Right lobe of liver (tissue), 6 donors: ENCODE data around the gene TAF1A. TPM values are rescaled to one million over a fixed set of nuclear protein-coding genes. Genes with fewer than 3 reads are reported as not detected.
A peak's percentile ranks its signal among the peaks of the same experiment; 100 is the strongest.

Source experiments
- ATAC-seq, 4 donors: fragments of 200-7000 bp; cut with Tn5 transposase; one replicate each; pipeline ENCODE4 v1.9.1; 2020; ENCODE audit warnings: mild to moderate bottlenecking in 4 of 4, moderate library complexity in 4 of 4
- DNase-seq, 3 donors: peaks; one replicate each; pipeline ENCODE4 v3.0.0-alpha.2; 2020
- H3K27ac ChIP-seq, 3 donors: fragments of 200-600 bp; one replicate each; pipeline ENCODE4 v1.8.0; 2022
- H3K27me3 ChIP-seq, 2 donors: fragments of 200-600 bp; one replicate each; pipeline ENCODE4 v1.8.0; 2022
- H3K36me3 ChIP-seq, 4 donors: fragments of 200-600 bp; sonication (generic) in 1 of 4; one replicate each; pipeline versions ENCODE4 v1.5.1 to v1.8.0; 2017 to 2022; ENCODE audit warnings: control low read depth in 1 of 4
- H3K4me1 ChIP-seq, 4 donors: fragments of 200-600 bp; sonication (generic) in 1 of 4; one replicate each; pipeline versions ENCODE4 v1.5.1 to v1.8.0; 2017 to 2022; ENCODE audit warnings: control low read depth in 1 of 4
- H3K4me3 ChIP-seq, 3 donors: fragments of 200-600 bp; one replicate each; pipeline ENCODE4 v1.8.0; 2022
- H3K9me3 ChIP-seq, 4 donors: fragments of 200-600 bp; sonication (generic) in 1 of 4; one replicate each; pipeline versions ENCODE4 v1.5.1 to v1.8.0; 2017 to 2022; ENCODE audit warnings: control low read depth in 1 of 4
- CTCF ChIP-seq, 4 donors: fragments of 200-600 bp in 3 of 4; fragments of 450-650 bp in 1 of 4; IDR thresholded peaks; one replicate each; pipeline versions ENCODE4 v1.5.1 to v1.8.0; 2016 to 2022; ENCODE audit warnings: antibody characterized with exemption in 4 of 4, mild to moderate bottlenecking in 2 of 4
- POLR2A ChIP-seq: fragments of 450-650 bp; IDR thresholded peaks from one replicate; pipeline ENCODE4 v1.6.1; 2017; ENCODE audit warnings: antibody characterized with exemption, mild to moderate bottlenecking
- WGBS: methylation state at CpG from one replicate; pipeline ENCODE4 v1.1.6; 2018; ENCODE audit warnings: low coverage, low lambda C conversion rate; ENCODE audit not compliant: insufficient coverage; ENCODE audit errors: missing lambda C conversion rate; 5-methylcytosine and 5-hydroxymethylcytosine counted together
- intact Hi-C, 2 donors: fragments of 100-400 bp; cut with DNase I; formaldehyde crosslinking; loops; one replicate each; pipeline versions ENCODE4 v1.11.2 to v1.14.1; 2022
- total RNA-seq, 6 experiments: library from RNA; depleted of rRNA in 2 of 6; stranded (reverse); fragments of >200 nt in 2 of 6; fragmentation: NEBNext Ultra II Directional in 3 of 6; extraction: Animal tissue kit (Norgen Biotek cat#: 25700) in 3 of 6; gene quantifications; one replicate each; pipeline versions ENCODE4 v1.1.0 to v1.2.4, GENCODE V29; 2016 to 2023
- donor health status: DM: no; HTN: yes; CAD: no.
- donor health status: DM: no; HTN: no; CAD: no.
- donor health status: DM: no; HTN: no; CAD: no.
- donor health status: DM: no; HTN: yes; CAD: no.
- donor health status: DM: no; HTN: yes; CAD: no.

The TAF1A gene
- total RNA-seq, 6 experiments from 2014 or later = 2.1 to 7.5 (median 2.5) TPM

DNA sequence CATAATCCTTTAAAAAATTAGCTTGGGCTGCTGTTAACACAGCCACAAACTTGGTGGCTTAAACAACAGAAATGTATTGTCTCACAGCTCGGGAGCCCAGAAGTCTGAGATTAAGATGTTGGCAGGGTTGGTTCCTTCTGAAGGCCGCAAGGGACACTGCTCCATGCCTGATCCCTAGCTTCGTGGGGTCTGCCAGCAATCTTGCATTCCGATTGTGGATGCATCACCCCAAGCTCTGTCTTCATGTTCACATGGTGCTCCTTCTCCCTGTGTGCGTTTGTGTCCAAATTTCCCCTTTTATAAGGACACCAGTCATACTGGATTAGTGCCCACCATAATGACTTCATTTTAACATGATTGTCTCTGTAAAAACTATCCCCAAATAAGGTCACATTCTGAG, 36.9 kb downstream of the TAF1A start:
- intact Hi-C loops = no loop called here
- TF ChIP-seq CTCF (IDR thresholded peaks at IDR 0.05) (no peak), POLR2A (no peak)
- no peak overlapping the region for H3K27ac ChIP-seq
- H3K36me3 ChIP-seq = no peaks in the 10 kb centered on the region
- H3K4me3 ChIP-seq = no peak overlapping the region
- WGBS = 70% methylated on average over 3 of the region's 5 CpGs
- no peaks in the 10 kb centered on the region for H3K9me3 ChIP-seq
- ATAC-seq = no peak
- DNase-seq = no peak
- peaks cover 0 to 24% (median 9%) of the 10 kb centered on the region in 4 donors for H3K4me1 ChIP-seq
- no peaks in the 10 kb centered on the region for H3K27me3 ChIP-seq

DNA sequence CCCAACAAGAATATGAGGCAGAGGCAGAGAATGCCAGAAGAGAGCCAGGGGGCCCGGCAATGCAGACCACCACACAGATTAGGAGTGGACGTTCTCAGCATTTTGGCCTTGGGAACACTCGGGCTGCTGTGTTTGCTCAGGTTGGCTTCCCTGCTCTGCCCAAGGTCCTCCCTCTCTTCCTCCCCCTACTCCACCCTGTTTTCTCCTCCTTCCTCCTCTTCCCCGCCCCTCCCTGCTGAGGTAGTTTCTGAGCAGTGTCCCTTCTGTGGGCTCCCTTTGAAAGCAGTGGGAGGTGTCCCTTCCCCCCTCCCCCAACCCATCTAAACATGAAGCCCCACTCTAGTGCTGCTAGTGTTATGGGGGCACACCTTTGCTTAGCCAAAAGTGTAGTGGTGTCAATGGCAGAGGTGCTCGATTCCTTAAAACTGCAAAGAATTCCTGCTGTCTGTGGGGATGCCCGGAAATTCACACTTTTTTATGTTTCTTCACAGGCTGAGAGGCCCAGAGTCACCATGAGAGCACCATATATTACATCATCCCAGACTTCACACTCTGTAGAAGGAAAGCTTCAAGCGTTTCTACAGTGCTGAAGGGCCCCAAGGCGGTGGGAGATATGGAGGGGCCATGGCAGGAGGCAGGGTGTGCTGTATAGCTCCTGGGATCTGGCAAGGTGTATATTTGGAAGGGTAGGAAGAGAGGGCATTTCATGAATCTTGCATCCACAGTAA, 41.6 kb downstream of the TAF1A start, which contains the start of gene HHIPL2:
Gene HHIPL2, minus strand, starts transcription at position 161 of the 728 bp plus-strand sequence. Its CDS starts 60 bp downstream, at position 101.
- no peak for ATAC-seq
- WGBS = 69% methylated on average over 6 of the region's 8 CpGs

GRCh38 chr1:222547260-222547614, 42.5 kb downstream of the TAF1A start:
- no peak for DNase-seq
- no peaks in the 10 kb centered on the region for H3K4me1 ChIP-seq
- TF ChIP-seq CTCF (IDR thresholded peaks at IDR 0.05) = no peak
- TF ChIP-seq POLR2A = no peak
- 29% methylated on average over 1 of the region's 8 CpGs for WGBS
- no peaks in the 10 kb centered on the region for H3K36me3 ChIP-seq
- no peak for ATAC-seq
- no peaks in the 10 kb centered on the region for H3K9me3 ChIP-seq
- no peak overlapping the region for H3K27ac ChIP-seq
- H3K27me3 ChIP-seq = no peaks in the 10 kb centered on the region
- intact Hi-C loops = no loop called here
- no peak overlapping the region for H3K4me3 ChIP-seq

More for the DNA sequence above, 41.6 kb downstream of the TAF1A start, which contains the start of gene HHIPL2:
- TF ChIP-seq POLR2A (no peak), CTCF (IDR thresholded peaks at IDR 0.05) (no peak)
- Histone ChIP-seq H3K9me3 (no peaks in the 10 kb centered on the region), H3K27ac (no peak within 1 kb of the TSS), H3K36me3 (no peaks in the 10 kb centered on the region), H3K27me3 (no peaks in the 10 kb centered on the region), H3K4me3 (no peak within 1 kb of the TSS), H3K4me1 (no peaks in the 10 kb centered on the region)
- no peak for DNase-seq
- intact Hi-C loops = no loop called here

DNA sequence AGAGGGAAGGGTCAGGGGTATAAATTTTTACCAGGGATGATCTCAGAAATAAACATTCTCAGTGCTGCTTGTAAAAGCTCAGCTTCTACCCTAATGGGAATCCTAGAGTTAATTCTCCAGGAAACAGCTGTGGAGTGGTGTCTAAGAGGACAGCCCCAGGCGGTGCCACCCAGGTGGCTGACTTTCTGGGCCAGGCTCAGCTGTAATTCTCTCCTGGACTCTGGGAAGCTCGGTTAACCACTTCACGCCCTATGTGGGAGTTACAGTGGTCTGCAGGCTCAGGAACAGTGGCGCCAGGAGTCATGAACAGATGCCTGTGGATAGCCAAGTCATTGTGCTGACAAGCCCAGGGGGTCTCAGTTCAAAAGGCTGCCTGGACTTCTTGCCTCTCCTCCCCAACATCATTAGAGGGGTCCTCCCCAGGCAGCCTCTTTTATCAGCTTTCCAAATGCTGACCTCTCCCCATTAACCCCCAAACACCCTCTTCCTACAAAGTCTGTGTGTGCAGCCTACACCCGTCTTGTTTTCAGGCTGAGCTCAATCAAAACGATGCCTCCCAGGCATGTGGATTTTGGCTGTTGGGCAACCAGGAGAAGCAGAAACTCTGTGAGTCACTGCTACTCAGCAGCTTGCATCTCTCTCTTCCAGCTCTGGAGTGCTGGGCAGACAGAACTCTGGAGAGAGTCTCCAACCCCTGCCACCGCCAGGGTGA, 43.0 kb downstream of the TAF1A start:
- Histone ChIP-seq H3K27ac (no peak overlapping the region), H3K9me3 (no peaks in the 10 kb centered on the region), H3K4me3 (no peak overlapping the region), H3K27me3 (no peaks in the 10 kb centered on the region), H3K4me1 (no peaks in the 10 kb centered on the region), H3K36me3 (no peaks in the 10 kb centered on the region)
- 36% methylated on average over 3 of the region's 7 CpGs for WGBS
- intact Hi-C loops = no loop called here
- no peak for TF ChIP-seq POLR2A
- no peak for TF ChIP-seq CTCF (IDR thresholded peaks at IDR 0.05)
- ATAC-seq = peak in 1 of 4 donors; percentile 72
- DNase-seq = no peak
